ENCODE data around the gene AKAP10.
"Not testable (repeated sequence)": the region's sequence is repeated elsewhere in the genome, so short reads cannot be mapped to it uniquely, and the experiment has no call there.

The AKAP10 gene

GRCh38 chr17:19979917-19980770, 2.5 kb upstream of the AKAP10 start:
- peak; percentile 11 for DNase-seq (ENCODE audit: low spot score)

- DNase-seq (ENCODE audit: low spot score): no peak
Observed at GRCh38 chr17:19978805-19979211, 1.2 kb upstream of the AKAP10 start.

- DNase-seq (ENCODE audit: low spot score): no peak
Observed at GRCh38 chr17:19978209-19978802, 678 bp upstream of the AKAP10 start.

- DNase-seq (ENCODE audit: low spot score): no peak
Observed at GRCh38 chr17:19975601-19976000, 2.0 kb downstream of the AKAP10 start.

- DNase-seq (ENCODE audit: low spot score): no peak
Observed at GRCh38 chr17:19973156-19973555, 4.5 kb downstream of the AKAP10 start.

- DNase-seq (ENCODE audit: low spot score): not testable (repeated sequence)
Observed at GRCh38 chr17:19962954-19963353, 14.7 kb downstream of the AKAP10 start.

GRCh38 chr17:19958023-19958422, 19.6 kb downstream of the AKAP10 start:
- no peak for DNase-seq (ENCODE audit: low spot score)

GRCh38 chr17:19955099-19955498, 22.5 kb downstream of the AKAP10 start:
- no peak for DNase-seq (ENCODE audit: low spot score)

- DNase-seq (ENCODE audit: low spot score): not testable (repeated sequence)
Observed at GRCh38 chr17:19951411-19951810, 26.2 kb downstream of the AKAP10 start.

- not testable (repeated sequence) for DNase-seq (ENCODE audit: low spot score)
Observed at GRCh38 chr17:19950624-19951195, 26.9 kb downstream of the AKAP10 start.

- DNase-seq (ENCODE audit: low spot score): no peak
Observed at GRCh38 chr17:19948116-19948943, 29.3 kb downstream of the AKAP10 start.

GRCh38 chr17:19946921-19947320, 30.7 kb downstream of the AKAP10 start:
- no peak for DNase-seq (ENCODE audit: low spot score)

GRCh38 chr17:19945009-19945626, 32.5 kb downstream of the AKAP10 start:
- DNase-seq (ENCODE audit: low spot score): no peak

GRCh38 chr17:19943599-19943998, 34.0 kb downstream of the AKAP10 start:
- no peak for DNase-seq (ENCODE audit: low spot score)

- DNase-seq (ENCODE audit: low spot score): no peak
Observed at GRCh38 chr17:19943026-19943425, 34.6 kb downstream of the AKAP10 start.

GRCh38 chr17:19940722-19941464, 36.7 kb downstream of the AKAP10 start:
- no peak for DNase-seq (ENCODE audit: low spot score)

GRCh38 chr17:19939993-19940721, 37.5 kb downstream of the AKAP10 start:
- no peak for DNase-seq (ENCODE audit: low spot score)

GRCh38 chr17:19938736-19939135, 38.9 kb downstream of the AKAP10 start:
- DNase-seq (ENCODE audit: low spot score): no peak

- no peak for DNase-seq (ENCODE audit: low spot score)
Observed at GRCh38 chr17:19937522-19937921, 40.1 kb downstream of the AKAP10 start.

- no peak for DNase-seq (ENCODE audit: low spot score)
Observed at GRCh38 chr17:19935169-19935568, 42.5 kb downstream of the AKAP10 start.

Measured in putamen (tissue), 1 donor.